ENCODE results near the gene ARID3C.
"Not testable (repeated sequence)": the region's sequence is repeated elsewhere in the genome, so short reads cannot be mapped to it uniquely, and the experiment has no call there.

Gene ARID3C

DNA sequence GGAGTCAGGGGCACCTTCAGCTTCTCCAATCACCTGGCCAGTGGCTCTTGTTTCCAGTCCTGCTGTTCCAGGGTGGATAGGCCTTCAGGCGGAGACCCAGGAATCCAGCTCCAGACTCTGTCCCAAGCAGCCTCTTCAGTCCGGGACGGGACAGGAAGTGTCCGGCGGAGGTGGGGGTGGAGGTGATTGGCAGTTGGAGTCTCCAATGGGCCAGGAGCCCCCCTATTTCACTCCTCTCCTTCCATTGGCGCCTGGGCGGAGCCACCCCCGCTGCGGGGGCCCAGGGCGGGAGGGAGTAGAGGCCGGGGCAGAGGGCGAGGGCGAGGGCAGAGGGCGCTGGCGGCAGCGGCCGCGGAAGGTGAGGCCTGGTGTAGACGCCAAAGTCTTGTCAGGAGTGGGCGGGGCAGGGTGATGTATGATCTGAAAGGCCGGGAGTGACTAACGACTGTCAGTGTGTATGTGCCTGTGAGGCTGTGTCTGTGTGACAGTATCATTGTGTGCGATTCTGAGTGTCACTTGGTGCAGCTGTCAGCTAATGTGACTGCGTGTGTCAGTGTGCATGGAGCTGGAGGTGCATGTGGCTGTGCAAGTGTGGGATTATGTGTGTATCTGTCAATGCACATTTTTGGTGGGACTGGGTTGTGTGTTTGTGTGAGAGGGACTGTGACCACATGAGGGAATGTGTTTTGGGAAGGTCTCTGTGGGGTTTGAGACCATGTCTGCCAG, 23.2 kb upstream of the ARID3C start, which contains the start of gene IL11RA:
Gene IL11RA, plus strand, starts transcription at position 310 of the 726 bp plus-strand sequence. CDS start 3,033 bp downstream, outside the sequence.
- peak; percentile 14 for DNase-seq

- no peak for DNase-seq
These were observed 22.5 kb upstream of the ARID3C start for GRCh38 chr9:34651321-34651720.

DNA sequence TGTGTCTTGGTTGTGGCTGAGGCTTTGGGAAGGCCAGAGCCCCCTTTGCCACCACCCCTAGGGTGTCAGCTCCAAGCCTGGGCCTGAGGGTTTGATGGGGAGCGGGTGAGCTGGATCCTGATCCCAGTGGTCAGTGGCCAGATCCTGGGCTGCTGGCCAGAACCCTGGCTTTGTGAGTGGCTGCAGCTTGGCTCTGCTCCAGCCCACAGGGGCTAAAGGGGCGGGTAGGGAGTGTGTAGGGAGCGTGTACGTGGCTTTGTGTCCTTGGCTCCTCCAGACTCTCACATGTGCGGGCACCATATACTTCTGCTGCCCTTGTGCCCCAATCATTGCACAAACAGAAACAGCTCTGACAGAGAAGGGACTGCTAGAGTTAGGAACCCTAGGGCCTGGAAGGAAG, 21.9 kb upstream of the ARID3C start:
- DNase-seq: no peak

GRCh38 chr9:34648673-34649072, 19.8 kb upstream of the ARID3C start:
- no peak for DNase-seq

DNA sequence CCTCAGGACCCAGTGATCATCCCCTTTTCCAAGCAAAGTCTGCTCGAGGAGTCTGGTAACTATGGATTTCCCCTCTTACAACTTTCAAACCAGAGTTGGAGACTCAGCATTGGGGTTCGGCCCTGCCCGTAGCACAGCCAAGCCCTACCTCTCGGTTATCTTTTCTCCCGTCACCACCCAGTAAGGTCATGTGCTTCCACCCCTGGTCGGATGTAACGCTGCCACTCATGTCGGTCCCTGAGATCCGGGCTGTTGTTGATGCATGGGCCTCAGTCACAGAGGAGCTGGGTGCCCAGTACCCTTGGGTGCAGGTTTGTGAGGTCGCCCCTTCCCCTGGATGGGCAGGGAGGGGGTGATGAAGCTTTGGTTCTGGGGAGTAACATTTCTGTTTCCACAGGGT, 18.8 kb upstream of the ARID3C start:
- DNase-seq: no peak

DNA sequence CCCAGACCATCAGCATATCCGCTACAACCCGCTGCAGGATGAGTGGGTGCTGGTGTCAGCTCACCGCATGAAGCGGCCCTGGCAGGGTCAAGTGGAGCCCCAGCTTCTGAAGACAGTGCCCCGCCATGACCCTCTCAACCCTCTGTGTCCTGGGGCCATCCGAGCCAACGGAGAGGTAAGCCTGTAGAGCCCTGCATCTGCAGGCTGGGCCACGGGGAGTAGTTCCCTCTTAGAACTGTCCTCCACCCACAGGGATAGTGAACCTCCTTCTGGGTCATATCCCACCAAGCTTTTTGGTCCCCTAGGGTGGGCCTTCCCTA, 18.2 kb upstream of the ARID3C start:
- no peak for DNase-seq

GRCh38 chr9:34646211-34647083, 17.6 kb upstream of the ARID3C start, which contains the start of gene GALT:
Gene GALT, plus strand, starts transcription at chr9:34646675. Its CDS starts 30 bp downstream, at chr9:34646705.
- DNase-seq: peak; percentile 78

GRCh38 chr9:34644766-34645314, 16.0 kb upstream of the ARID3C start:
- DNase-seq: no peak

DNA sequence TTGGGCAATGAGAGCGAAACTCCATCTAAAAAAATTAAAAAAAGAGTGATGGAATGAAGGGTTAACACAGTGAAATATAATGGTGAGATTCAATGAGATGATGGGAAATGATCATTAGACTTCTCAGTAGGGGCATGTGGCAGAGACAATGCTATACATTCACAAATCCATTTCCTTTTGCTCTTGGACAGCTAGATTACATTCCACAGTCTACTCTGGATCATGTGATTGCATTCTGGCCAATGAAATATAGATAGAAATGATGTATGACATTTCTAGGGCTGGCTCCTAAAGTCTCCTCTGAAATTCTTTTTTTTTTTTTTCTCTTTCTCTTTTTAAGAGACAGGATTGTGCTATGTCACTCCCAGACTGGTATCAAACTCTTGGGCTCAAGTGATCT, 13.8 kb upstream of the ARID3C start:
- no peak for DNase-seq

DNA sequence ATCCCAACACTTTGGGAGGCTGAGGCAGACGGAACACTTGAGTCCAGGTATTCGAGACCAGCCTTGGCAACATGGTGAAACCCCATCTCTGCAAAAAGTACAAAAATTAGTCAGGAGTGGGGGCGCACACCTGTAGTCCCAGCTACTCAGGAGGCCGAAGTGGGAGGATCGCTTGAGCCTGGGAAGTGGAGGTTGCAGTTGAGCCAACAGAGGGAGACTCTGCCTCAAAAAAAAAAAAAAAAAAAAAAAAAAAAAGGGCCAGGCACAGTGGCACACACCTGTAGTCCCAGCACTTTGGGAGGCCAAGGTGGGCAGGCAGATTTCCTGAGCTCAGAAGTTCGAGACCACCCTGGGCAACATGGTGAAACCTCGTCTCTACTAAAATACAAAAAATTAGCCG, 10.5 kb upstream of the ARID3C start:
- not testable (repeated sequence) for DNase-seq

GRCh38 chr9:34638138-34638445, 9.2 kb upstream of the ARID3C start:
- no peak for DNase-seq

GRCh38 chr9:34637356-34638137, 8.7 kb upstream of the ARID3C start, which contains the start of gene SIGMAR1:
Gene SIGMAR1, minus strand, starts transcription at chr9:34637787. Its CDS starts 90 bp downstream, at chr9:34637697.
- DNase-seq: peak; percentile 76

DNA sequence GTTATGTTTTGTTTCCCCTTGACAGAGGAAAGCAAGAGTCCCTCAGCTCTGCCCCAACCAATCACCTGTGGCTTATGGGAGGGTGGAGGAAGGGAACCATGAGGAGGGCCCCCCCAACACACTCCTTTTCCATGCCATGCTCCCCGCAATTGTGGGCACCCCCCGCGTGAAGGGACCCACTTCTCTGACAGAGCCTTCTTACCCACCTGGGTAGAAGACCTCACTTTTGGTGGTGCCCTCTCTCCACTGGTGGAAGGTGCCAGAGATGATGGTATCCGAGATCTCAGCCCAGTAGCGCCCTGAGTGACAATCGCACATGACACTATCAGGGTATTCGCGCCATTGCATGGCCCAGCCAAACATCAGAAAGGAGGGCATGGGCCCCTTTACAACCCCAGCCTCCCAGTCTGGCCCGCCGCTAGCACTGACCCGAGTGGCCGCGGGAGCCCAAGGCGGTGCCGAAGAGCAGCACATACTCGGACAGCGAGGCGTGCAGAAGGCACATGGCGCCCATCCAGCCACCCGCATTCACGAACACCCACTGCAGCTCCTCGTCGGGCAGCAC, 8.0 kb upstream of the ARID3C start:
- DNase-seq: no peak

- no peak for DNase-seq
These were observed 6.7 kb upstream of the ARID3C start for GRCh38 chr9:34635556-34635955.

- DNase-seq: no peak
These were observed 5.8 kb upstream of the ARID3C start for GRCh38 chr9:34634551-34635248.

GRCh38 chr9:34633851-34634550, 5.1 kb upstream of the ARID3C start:
- peak; percentile 34 for DNase-seq

DNA sequence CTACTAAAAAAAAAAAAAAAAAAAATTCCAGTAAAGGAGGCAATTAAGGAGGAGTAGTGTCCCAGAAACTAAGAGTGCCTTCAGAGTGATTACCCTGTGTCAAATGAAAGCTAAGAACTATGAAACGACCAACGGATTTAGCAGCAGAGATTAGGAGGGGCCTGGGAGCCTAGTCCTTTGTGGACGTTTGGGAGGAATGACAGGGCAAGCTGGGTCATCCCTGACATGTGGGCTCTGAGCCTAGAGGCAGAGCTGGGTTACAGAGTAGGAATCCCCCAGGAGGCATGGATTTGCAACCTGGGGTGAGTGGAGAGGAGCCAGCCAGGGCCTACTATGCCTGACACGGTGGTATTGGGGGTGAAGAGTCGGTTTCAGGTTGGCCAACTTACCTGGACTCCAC, 4.3 kb upstream of the ARID3C start:
- DNase-seq: no peak

- no peak for DNase-seq
These were observed 1.7 kb upstream of the ARID3C start for GRCh38 chr9:34630402-34631154.

DNA sequence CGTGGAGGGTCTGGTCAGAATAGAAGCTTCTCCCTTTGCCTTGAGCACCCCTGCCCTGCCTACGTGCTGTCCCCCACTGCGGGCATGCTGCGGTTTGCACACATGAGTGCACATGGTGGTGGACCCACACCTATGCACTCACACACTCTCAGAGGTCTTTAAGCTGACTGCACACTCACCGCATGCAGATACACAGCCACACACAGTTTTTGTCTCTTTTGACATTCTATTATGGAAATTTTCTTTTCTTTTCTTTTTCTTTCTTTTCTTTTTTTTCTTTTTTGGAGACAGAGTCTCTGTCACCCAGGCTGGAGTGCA, 584 bp upstream of the ARID3C start:
- DNase-seq: no peak

GRCh38 chr9:34627716-34628655, 880 bp downstream of the ARID3C start:
- DNase-seq: no peak

All from NCI-H2029 treated with DMSO at 0.1 percent for 48 hours (cell line).